NCI-H1048 (cell line): ENCODE data around the gene KREMEN2.

ENCODE experiments used
- DNase-seq: peaks from one replicate; lab custom pipeline; 2025; lab: John Stamatoyannopoulos, UW

The KREMEN2 gene

GRCh38 chr16:2966043-2966807 lies 2.1 kb downstream of the KREMEN2 start:
- DNase-seq, result no peak

DNA sequence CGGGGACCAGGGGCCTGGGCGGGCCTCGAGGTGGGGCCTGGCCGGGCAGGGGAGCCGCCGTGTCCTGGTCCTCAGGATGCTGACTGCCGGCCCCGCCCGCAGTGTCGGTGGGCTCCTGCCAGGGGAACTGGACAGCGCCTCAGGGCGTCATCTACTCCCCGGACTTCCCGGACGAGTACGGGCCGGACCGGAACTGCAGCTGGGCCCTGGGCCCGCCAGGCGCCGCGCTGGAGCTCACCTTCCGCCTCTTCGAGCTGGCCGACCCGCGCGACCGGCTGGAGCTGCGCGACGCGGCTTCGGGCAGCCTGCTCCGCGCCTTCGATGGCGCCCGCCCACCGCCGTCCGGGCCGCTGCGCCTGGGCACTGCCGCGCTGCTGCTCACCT lies 2.7 kb downstream of the KREMEN2 start:
- DNase-seq, result no peak

- no peak for DNase-seq
These were observed 3.1 kb downstream of the KREMEN2 start for GRCh38 chr16:2967211-2967631.

DNA sequence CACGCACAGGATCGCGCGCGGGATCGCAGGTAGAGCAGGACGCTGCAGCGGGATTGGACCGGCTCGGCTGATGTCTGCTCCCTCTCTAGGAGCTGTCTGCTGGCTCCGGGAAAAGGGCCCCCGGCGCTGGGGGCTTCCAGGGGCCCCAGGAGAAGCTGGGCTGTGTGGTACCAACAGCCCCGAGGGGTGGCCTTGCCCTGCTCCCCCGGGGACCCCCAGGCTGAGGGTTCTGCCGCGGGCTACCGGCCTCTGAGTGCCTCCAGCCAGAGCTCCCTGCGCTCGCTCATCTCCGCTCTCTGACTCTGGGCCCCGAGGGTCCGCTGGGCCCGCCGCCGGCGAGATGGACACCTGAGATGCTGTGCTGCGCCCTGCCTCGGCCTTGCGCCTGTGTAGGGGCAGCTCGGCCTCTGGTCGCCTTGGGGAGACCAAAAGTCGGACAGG lies 3.7 kb downstream of the KREMEN2 start:
- no peak for DNase-seq

DNA sequence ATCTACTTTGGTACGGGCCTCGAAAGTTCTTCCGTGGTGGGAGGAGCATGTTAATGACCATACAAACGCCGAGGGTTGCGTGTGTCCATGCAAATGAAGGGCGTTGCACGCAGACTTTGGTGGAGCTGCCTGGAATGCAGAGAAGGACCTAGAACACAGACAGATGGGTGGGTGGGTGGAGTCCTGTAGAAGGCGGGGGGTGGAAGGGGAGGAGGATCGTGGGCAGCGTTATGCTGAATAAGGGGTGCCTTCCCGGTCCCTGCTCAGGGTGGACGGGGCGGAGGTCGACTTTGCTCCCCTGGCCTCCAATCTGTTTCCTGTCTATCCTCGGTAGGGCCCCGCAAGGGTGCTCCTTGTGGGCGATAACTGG lies 4.3 kb downstream of the KREMEN2 start:
- DNase-seq, result peak; percentile 40

GRCh38 chr16:2968738-2969544 lies 4.9 kb downstream of the KREMEN2 start, which contains the start of gene PAQR4:
TSS of gene PAQR4 (plus strand) at chr16:2969348. CDS start at chr16:2969675, 327 bp downstream.
- DNase-seq, result peak; percentile 36

- DNase-seq, result peak; percentile 23
These were observed 5.8 kb downstream of the KREMEN2 start for GRCh38 chr16:2969545-2970521.

DNA sequence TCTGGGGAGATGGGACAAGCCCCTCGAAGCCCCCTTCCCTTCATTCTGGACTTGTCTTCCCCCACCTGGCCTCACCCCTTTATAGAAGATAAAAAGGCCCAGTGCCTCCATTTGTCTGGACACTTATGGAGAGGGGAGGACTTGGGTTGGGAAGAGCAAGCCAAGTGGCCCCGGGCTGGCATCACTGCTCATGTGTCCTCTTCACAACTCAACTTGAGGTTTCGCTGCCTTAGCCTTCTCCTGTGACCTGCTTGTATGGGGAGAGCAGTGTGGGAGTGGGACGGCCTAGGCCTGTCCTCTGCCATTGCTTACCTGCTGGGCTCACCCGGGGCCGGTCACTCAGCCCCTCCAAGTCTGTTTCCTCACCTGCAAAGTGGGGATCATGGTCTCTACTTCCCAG lies 6.5 kb downstream of the KREMEN2 start:
- DNase-seq, result no peak

DNA sequence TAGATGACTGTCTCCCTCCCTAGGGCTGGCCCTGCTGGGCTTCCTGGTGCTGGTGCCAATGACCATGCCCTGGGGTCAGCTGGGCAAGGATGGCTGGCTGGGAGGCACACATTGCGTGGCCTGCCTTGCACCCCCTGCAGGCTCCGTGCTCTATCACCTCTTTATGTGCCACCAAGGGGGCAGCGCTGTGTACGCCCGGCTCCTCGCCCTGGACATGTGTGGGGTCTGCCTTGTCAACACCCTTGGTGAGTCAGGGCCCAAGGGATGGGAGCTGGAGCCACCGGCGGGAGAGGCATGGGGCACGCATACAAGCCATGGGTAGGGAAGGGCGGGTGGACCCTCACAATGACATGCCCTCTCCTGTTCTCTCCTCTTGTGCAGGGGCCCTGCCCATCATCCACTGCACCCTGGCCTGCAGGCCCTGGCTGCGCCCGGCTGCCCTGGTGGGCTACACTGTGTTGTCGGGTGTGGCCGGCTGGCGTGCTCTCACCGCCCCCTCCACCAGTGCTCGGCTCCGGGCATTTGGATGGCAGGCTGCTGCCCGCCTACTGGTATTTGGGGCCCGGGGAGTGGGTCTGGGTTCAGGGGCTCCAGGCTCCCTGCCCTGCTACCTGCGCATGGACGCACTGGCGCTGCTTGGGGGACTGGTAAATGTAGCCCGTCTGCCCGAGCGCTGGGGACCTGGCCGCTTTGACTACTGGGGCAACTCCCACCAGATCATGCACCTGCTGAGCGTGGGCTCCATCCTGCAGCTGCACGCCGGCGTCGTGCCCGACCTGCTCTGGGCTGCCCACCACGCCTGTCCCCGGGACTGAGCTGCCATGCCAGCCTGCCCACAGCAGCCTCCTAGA lies 7.3 kb downstream of the KREMEN2 start:
- DNase-seq, result no peak

DNA sequence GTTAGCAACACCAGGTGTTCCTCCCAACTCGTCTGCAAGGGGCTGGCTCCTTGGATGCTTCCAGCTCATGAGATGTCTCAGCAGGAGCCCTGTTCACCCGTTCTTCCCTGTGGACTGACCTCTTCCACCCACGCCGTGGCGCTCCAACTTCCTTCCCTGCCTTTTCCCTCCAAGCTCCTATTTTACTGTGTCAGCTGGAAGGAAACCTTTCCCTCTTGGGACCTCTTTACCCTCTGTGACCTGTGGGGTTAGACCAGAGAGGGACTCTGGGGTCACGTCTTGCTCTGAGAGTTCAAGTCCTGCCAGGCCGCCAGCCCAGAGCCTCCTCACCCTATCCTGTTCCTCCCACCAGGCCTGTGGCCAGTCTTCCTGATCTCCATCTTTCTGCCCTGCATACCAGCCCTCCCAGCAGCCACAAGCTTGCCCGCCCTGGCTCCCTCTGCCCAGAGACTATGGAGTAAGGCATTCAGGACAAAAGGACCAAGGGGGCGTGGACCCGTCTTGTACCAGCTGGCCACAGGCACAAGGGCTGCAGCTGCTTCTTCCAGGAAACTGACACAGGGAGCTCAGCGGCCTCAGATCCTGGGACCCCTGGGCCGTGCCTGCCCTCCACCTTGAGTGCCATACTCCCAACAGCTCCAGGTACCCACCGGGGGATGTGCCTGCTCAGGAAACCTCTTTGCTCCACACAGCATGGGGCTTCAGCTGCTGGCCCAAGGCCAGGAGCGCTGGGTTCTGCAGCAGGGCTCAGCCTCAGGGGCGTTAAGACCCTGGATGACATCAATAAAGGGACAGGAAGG lies 8.1 kb downstream of the KREMEN2 start:
- no peak for DNase-seq

DNA sequence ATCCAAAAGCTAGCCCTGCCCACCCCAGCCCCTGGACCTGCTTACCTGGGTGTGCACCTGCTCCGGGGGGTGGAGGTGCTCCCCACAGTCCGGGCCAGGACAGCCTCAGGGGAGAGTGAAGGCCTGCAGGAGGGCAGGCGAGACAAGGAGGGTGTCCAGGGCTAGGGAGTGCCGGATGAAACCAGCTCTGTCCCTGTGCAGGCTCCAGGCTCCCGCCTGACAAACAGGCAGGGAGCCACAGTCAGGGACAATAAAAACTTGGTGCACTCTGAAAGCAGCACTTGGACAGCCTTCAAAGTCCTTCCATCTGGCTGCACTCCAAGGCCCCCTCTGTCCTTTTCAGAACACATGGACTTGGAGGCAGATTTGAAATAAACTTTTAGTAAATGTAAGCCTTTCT lies 9.0 kb downstream of the KREMEN2 start:
- no peak for DNase-seq

- no peak for DNase-seq
These were observed 9.7 kb downstream of the KREMEN2 start for GRCh38 chr16:2973605-2974318.

GRCh38 chr16:2974319-2975056 lies 10.4 kb downstream of the KREMEN2 start:
- DNase-seq, result no peak

- DNase-seq, result no peak
These were observed 11.2 kb downstream of the KREMEN2 start for GRCh38 chr16:2975161-2975795.

- DNase-seq, result no peak
These were observed 12.1 kb downstream of the KREMEN2 start for GRCh38 chr16:2976201-2976600.

DNA sequence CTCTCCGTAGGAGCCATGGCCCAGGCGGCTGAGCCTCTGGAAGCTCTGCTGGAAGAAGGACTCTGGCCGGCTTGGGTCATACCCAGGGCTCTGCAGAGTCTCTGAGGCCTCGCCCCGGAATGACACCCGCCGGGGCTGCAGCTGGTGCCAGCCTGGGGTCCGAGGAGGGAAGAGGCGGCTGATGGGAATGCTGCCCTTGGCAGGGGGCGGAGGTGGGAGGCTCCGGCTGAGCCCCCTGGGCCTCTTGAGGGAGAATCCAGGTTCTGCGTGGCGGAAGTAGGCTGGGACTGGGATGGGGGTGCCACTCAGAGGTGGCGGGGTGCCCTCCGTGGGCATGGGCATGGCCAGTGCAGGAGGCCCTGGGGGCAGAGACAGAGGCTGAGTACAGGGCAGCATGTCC lies 12.6 kb downstream of the KREMEN2 start:
- DNase-seq, result no peak

GRCh38 chr16:2977440-2977839 lies 13.4 kb downstream of the KREMEN2 start:
- no peak for DNase-seq

GRCh38 chr16:2979669-2980226 lies 15.7 kb downstream of the KREMEN2 start:
- no peak for DNase-seq
